Activated CD8-positive, alpha-beta memory T cell treated with anti-CD3 and anti-CD28 coated beads for 1 hour (primary cell): Measurements from ENCODE around the gene SPATA6L.
A peak's percentile ranks its signal among the peaks of the same experiment; 100 is the strongest.
"Not testable (repeated sequence)": the region's sequence is repeated elsewhere in the genome, so short reads cannot be mapped to it uniquely, and the experiment has no call there.

Experiments
- DNase-seq, 2 donors: peaks; one replicate each; pipeline ENCODE4 v3.0.0-alpha.2; 2020; ENCODE audit warnings: low read depth in 1 of 2; ENCODE audit errors: extremely low read depth in 1 of 2

The SPATA6L gene

GRCh38 chr9:4677392-4677791, 11.1 kb upstream of the SPATA6L start:
- DNase-seq, result no peak

DNA sequence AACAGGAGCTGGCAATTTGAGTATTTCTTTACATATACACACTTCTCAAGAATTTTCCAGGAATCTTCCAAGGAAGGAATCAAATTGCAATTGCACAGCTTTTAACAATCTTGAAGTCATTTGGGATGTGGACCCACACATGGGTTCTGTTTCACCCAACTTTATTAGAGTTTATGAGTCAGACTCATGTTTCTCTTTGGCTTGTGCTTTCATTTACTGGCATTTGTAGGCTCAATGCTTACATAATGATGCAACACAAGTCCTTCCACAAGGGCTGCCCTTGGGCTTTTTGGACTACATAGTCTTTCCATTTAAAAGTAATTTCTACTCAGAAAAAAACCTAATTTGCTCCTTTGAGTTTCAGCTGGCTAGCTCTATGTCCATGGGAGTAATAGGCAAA, 8.5 kb upstream of the SPATA6L start:
- DNase-seq, result no peak

DNA sequence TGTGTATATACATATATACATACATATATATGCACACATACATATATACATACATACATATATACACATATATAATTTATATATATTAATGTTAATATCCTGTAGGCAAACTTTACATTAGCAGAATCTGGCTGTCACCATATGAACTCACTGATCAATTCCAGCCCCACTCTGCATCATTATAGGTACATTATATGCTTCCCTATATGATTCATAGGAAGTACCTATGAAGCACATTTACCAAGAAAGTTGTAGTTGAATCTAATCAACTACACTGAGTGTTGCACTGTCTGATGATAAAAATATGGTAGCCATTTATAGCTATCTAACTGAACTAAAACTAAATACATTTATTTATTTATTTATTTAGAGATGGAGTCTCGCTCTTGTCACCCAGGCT, 5.5 kb upstream of the SPATA6L start:
- DNase-seq, result no peak

DNA sequence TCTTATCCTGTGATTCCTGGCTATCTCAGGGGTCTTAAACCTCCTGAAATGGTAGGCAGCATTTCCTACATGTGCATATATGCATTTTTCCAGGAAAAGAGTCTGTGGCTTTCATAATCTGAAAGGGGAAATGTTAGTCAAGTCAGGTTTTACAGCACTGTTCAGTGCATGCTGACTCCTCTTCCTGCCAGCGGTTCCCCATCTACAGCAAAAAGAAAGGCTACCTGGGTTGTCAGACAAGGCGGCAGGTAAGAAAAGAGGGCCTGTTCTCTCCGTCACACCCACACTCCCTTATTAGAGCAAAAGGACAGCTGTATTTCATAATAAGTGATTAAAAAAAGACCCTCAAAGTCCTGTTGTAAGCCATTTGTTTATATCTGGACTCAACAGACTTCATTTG, 4.3 kb upstream of the SPATA6L start:
- no peak for DNase-seq

- no peak for DNase-seq
Observed at GRCh38 chr9:4669890-4670289, 3.6 kb upstream of the SPATA6L start.

- DNase-seq, result no peak
Observed at GRCh38 chr9:4668604-4669003, 2.3 kb upstream of the SPATA6L start.

- no peak for DNase-seq
Observed at GRCh38 chr9:4667681-4668080, 1.4 kb upstream of the SPATA6L start.

DNA sequence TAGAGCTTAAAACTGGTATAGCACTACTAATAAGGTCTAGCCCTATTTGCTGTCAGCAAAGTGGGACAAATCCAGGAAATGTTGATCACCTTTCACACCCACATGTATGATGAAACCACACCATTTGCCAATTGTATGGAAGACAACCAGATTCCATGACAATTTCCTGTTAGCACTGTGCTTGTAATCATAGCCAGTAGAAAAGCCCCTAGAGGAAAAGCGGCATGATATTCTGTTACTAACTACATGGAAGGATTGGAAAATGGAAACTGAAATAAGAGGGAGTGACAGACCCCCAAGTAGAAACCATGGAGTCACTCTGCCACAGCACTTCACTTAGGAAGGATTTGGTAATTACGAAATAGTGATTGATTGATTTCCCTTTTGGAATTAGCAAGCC, 923 bp downstream of the SPATA6L start:
- DNase-seq, result no peak

GRCh38 chr9:4663956-4664355, 2.3 kb downstream of the SPATA6L start:
- no peak for DNase-seq

GRCh38 chr9:4662989-4663792, 3.1 kb downstream of the SPATA6L start:
- DNase-seq, result no peak

GRCh38 chr9:4662108-4662988, 3.9 kb downstream of the SPATA6L start, which contains the start of gene PLPP6:
TSS of gene PLPP6 (plus strand) at chr9:4662294. CDS start at chr9:4662376, 82 bp downstream.
- DNase-seq, result peak in 1 of 2 donors; percentile 53

DNA sequence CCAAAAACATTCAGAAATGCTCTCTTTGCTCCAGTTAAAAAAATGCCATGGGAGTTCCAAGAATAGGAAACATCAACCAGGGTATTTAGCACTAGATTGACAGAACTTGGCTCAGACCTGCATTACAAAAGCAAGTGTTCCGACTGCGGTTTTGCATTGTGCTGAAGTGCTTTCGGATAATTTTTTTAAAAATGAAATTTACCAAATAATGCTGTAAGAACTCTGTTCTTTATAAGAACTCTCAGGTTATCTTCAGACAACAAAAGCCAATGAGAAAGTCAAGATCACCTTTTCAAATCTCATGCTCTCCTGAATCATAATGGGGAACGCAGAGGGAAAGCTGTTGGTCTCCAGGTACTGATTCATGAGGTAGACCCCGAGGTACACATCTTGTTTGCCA, 4.7 kb downstream of the SPATA6L start:
- no peak for DNase-seq

- DNase-seq, result no peak
Observed at GRCh38 chr9:4661165-4661564, 5.1 kb downstream of the SPATA6L start.

- DNase-seq, result not testable (repeated sequence)
Observed at GRCh38 chr9:4660665-4661064, 5.6 kb downstream of the SPATA6L start.

DNA sequence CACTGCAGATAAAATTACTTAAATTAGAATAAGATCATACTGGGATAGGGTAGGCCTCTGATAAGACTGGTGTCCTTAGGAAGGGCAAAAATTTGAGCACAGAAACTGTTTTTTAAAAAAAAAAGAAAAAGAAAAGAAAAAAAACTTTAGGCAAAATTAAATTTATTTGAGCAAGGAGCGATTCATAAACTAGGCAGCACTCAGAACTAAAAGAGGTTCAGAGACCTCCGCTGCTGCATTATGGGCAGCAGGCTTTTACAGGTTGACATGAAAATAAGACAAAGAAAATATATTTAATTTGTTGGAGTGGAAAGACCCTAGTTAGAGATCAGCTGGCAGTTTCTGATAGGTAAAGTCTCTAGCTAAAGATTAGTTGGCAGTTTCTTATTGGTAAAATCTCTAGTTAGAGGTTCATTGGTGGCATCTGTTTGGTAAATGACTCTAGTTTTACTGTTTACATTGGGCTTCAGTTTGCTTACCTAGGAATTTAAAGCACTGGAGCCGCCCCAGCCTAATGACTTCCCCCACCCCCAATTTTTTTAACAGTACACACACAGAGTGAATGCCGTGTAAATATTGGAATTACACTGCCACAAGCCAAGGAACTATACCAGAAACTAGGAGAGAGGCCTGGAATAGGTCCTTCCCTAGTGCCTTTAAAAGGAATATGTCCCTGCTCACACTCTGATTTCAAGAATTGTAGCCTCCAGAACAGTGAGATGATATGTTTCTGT, 8.7 kb downstream of the SPATA6L start:
- no peak for DNase-seq

- DNase-seq, result no peak
Observed at GRCh38 chr9:4656621-4657020, 9.7 kb downstream of the SPATA6L start.

DNA sequence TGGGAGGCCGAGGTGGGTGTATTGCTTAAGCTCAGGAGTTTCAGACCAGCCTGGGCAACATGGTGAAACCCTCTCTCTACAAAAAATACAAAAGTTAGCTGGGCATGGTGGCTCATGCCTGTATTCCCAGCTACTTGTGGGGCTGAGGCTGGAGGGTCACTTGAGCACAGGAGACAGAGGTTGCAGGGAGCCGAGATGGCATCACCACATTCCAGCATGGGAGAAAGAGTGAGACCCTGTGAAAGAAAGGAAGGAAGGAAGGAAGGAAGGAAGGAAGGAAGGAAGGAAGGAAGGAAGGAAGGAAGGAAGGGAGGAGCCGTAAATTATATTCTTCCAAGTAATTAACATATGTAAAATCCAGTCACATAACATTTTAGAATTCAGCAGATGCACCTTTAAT, 10.1 kb downstream of the SPATA6L start:
- not testable (repeated sequence) for DNase-seq

- DNase-seq, result no peak
Observed at GRCh38 chr9:4654538-4654937, 11.7 kb downstream of the SPATA6L start.

GRCh38 chr9:4654084-4654483, 12.2 kb downstream of the SPATA6L start:
- no peak for DNase-seq

- DNase-seq, result no peak
Observed at GRCh38 chr9:4642351-4642750, 23.9 kb downstream of the SPATA6L start.

DNA sequence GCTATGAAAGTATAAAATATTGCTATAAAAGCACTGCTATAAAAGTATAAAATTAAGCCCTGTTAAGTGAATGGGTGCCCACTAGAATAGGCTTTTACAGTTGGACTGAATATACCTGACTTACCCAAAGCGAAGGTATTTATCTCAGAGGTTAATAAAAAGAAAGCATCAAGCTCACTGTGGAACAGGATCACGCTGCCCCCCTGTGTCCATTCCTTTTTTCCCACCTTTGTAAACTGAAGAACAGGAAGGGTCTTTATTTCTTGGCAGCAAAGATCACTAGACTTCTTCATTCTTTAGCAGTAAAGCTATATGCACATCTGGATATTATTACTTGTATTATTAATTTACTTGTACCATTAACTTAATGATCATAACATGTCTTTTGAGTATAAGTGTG, 26.3 kb downstream of the SPATA6L start:
- no peak for DNase-seq
